ENCODE results near the gene ALCAM.

The ALCAM gene

GRCh38 chr3:105430455-105430854, 63.7 kb downstream of the ALCAM start:
- no peaks in the 10 kb centered on the region for H3K4me1 ChIP-seq (ENCODE audit: low read depth, poor library complexity, severe bottlenecking)
- H3K9ac ChIP-seq = no peak overlapping the region
- H3K79me2 ChIP-seq (ENCODE audit: insufficient read depth, low read depth) = no peaks in the 10 kb centered on the region
- H3K27me3 ChIP-seq (ENCODE audit: insufficient read depth, low read depth) = no peaks in the 10 kb centered on the region
- TF ChIP-seq, protein P1, sequence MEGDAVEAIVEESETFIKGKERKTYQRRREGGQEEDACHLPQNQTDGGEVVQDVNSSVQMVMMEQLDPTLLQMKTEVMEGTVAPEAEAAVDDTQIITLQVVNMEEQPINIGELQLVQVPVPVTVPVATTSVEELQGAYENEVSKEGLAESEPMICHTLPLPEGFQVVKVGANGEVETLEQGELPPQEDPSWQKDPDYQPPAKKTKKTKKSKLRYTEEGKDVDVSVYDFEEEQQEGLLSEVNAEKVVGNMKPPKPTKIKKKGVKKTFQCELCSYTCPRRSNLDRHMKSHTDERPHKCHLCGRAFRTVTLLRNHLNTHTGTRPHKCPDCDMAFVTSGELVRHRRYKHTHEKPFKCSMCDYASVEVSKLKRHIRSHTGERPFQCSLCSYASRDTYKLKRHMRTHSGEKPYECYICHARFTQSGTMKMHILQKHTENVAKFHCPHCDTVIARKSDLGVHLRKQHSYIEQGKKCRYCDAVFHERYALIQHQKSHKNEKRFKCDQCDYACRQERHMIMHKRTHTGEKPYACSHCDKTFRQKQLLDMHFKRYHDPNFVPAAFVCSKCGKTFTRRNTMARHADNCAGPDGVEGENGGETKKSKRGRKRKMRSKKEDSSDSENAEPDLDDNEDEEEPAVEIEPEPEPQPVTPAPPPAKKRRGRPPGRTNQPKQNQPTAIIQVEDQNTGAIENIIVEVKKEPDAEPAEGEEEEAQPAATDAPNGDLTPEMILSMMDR (conservative IDR thresholded peaks at IDR 0.05; ENCODE audit: low read depth, low read length) = no peak
- H3K4me3 ChIP-seq (IDR thresholded peaks at IDR 0.05; ENCODE audit: insufficient read depth, low read depth, low read length) = no peak overlapping the region
- H3K27ac ChIP-seq = no peak overlapping the region
- H3K4me2 ChIP-seq = no peak overlapping the region
- H2AFZ ChIP-seq (ENCODE audit: low read depth) = no peak overlapping the region
- no peaks in the 10 kb centered on the region for H4K20me1 ChIP-seq (ENCODE audit: insufficient read depth)
- no peaks in the 10 kb centered on the region for H3K36me3 ChIP-seq (ENCODE audit: insufficient read depth)

DNA sequence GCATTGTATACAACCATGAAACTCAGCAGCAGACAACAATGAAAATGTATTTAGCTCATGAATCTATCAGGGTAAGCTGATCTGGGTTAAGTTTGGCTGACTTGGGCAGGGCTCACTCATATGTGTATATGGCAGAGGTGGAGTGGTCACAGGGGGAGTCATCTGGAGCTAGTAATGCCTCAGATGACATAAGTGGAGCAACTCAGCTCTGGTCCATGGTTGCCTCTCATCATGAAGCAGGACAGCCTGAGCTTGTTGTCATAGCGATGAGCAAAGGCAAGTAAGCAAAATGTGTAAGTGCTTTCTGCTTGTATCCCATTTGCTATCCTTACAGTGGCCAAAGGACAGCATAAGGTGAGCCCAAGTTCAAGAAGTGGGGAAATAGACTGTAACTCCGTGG, 64.5 kb downstream of the ALCAM start:
- H3K9ac ChIP-seq = no peak overlapping the region
- no peak overlapping the region for H3K27ac ChIP-seq
- TF ChIP-seq, protein P1 (conservative IDR thresholded peaks at IDR 0.05; ENCODE audit: low read depth, low read length) = no peak
- H4K20me1 ChIP-seq (ENCODE audit: insufficient read depth) = no peaks in the 10 kb centered on the region
- no peaks in the 10 kb centered on the region for H3K4me1 ChIP-seq (ENCODE audit: low read depth, poor library complexity, severe bottlenecking)
- H3K79me2 ChIP-seq (ENCODE audit: insufficient read depth, low read depth) = no peaks in the 10 kb centered on the region
- H3K4me2 ChIP-seq = no peak overlapping the region
- no peak overlapping the region for H3K4me3 ChIP-seq (IDR thresholded peaks at IDR 0.05; ENCODE audit: insufficient read depth, low read depth, low read length)
- no peak overlapping the region for H2AFZ ChIP-seq (ENCODE audit: low read depth)
- no peaks in the 10 kb centered on the region for H3K27me3 ChIP-seq (ENCODE audit: insufficient read depth, low read depth)
- H3K36me3 ChIP-seq (ENCODE audit: insufficient read depth) = no peaks in the 10 kb centered on the region

DNA sequence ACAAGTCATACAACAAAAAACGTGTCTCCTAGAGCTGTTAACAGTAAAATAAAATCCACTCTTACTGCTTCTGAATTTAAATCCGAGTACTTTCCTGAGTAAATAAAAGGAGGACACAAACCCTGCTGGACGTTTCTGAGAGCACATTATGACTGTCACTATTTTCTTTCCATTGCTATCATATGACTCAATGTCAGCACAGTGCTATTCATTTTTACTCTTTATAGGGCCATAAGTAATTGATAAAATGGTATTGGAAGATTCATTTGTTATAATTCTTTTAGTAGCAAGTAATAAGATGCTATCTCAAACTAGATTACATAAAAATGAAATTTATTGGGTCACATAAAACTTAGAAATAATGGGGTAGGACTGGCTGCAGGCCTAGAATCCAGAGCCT, 68.6 kb downstream of the ALCAM start:
- Histone ChIP-seq H3K4me3 (IDR thresholded peaks at IDR 0.05; ENCODE audit: insufficient read depth, low read depth, low read length) (no peak overlapping the region), H2AFZ (ENCODE audit: low read depth) (no peak overlapping the region), H3K9ac (no peak overlapping the region), H4K20me1 (ENCODE audit: insufficient read depth) (no peaks in the 10 kb centered on the region), H3K27me3 (ENCODE audit: insufficient read depth, low read depth) (no peaks in the 10 kb centered on the region), H3K36me3 (ENCODE audit: insufficient read depth) (no peaks in the 10 kb centered on the region), H3K27ac (no peak overlapping the region), H3K4me2 (no peak overlapping the region), H3K79me2 (ENCODE audit: insufficient read depth, low read depth) (no peaks in the 10 kb centered on the region), H3K4me1 (ENCODE audit: low read depth, poor library complexity, severe bottlenecking) (no peaks in the 10 kb centered on the region)
- TF ChIP-seq, protein P1 (conservative IDR thresholded peaks at IDR 0.05; ENCODE audit: low read depth, low read length) = no peak

DNA sequence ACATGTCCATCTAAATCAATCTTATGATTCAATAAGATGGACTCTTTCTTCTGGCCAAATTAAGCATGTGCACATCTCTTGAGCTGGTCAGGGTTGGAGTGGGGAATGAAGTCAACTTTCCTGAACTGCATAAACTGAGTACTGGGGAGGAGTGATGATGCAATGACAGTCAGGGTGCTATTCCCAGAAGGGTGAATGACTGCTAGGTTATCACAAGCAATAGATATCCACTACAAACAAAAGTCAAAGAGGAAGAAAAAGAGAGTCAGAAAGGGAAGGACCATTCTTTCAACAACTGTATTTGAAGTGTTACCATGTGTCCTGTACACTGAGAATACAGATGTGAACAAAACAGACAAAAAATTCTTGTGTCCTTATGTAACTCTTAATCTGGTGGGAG, 70.0 kb downstream of the ALCAM start:
- H3K27me3 ChIP-seq (ENCODE audit: insufficient read depth, low read depth) = no peaks in the 10 kb centered on the region
- no peaks in the 10 kb centered on the region for H3K36me3 ChIP-seq (ENCODE audit: insufficient read depth)
- no peaks in the 10 kb centered on the region for H3K4me1 ChIP-seq (ENCODE audit: low read depth, poor library complexity, severe bottlenecking)
- H3K27ac ChIP-seq = no peak overlapping the region
- H4K20me1 ChIP-seq (ENCODE audit: insufficient read depth) = no peaks in the 10 kb centered on the region
- H3K4me2 ChIP-seq = no peak overlapping the region
- H2AFZ ChIP-seq (ENCODE audit: low read depth) = no peak overlapping the region
- H3K4me3 ChIP-seq (IDR thresholded peaks at IDR 0.05; ENCODE audit: insufficient read depth, low read depth, low read length) = no peak overlapping the region
- H3K9ac ChIP-seq = no peak overlapping the region
- TF ChIP-seq, protein P1 (conservative IDR thresholded peaks at IDR 0.05; ENCODE audit: low read depth, low read length) = no peak
- H3K79me2 ChIP-seq (ENCODE audit: insufficient read depth, low read depth) = no peaks in the 10 kb centered on the region

Measured in KMS-11 (cell line).